GM12878 (cell line): Measurements from ENCODE around the gene BCL2.

Experiments used
- CREB1 ChIP-seq: IDR thresholded peaks from 2 replicates; pipeline ENCODE4 v1.6.1; 2012; ENCODE audit warnings: low read depth, mild to moderate bottlenecking, inconsistent platforms
- ETV6 ChIP-seq, 2 experiments: fragments of 450-650 bp in 1 of 2; IDR thresholded peaks in 1 of 2; conservative IDR thresholded peaks in 1 of 2; 2 replicates each; pipeline ENCODE4 v1.6.1; 2014; ENCODE audit warnings: antibody characterized with exemption in 1 of 2, borderline replicate concordance in 1 of 2, low read depth in 1 of 2, mild to moderate bottlenecking in 1 of 2, moderate library complexity in 1 of 2
- NFIC ChIP-seq: IDR thresholded peaks from 2 replicates; pipeline ENCODE4 v1.6.1; 2012; ENCODE audit warnings: low read depth, mild to moderate bottlenecking, inconsistent platforms, low read length, moderate library complexity
- POLR2A ChIP-seq: IDR thresholded peaks from 2 replicates; pipeline ENCODE4 v1.6.1; 2011; ENCODE audit warnings: low read depth, mild to moderate bottlenecking, low read length
- POLR2AphosphoS5 ChIP-seq: IDR thresholded peaks from 2 replicates; pipeline ENCODE4 v1.6.1; 2011; ENCODE audit warnings: mild to moderate bottlenecking, low read length, inconsistent platforms
- RFX5 ChIP-seq: IDR thresholded peaks from 2 replicates; pipeline ENCODE4 v1.6.1; 2011; ENCODE audit warnings: low read depth, low read length, improper control_type of control experiment
- SMC3 ChIP-seq: IDR thresholded peaks from 2 replicates; pipeline ENCODE4 v1.6.1; 2011; ENCODE audit warnings: low read length, improper control_type of control experiment, borderline replicate concordance
- SRF ChIP-seq, 2 experiments: IDR thresholded peaks; 2 replicates each; pipeline ENCODE4 v1.6.1; 2011; ENCODE audit warnings: low read depth in 2 of 2, low read length in 2 of 2, mild to moderate bottlenecking in 1 of 2, moderate library complexity in 1 of 2
- ZBTB11 ChIP-seq: fragments of 450-650 bp; formaldehyde crosslinking; IDR thresholded peaks from 2 replicates; pipeline ENCODE4 v1.5.0; 2022; ENCODE audit warnings: mild to moderate bottlenecking, missing genetic modification characterization
- ZNF217 ChIP-seq: fragments of 450-650 bp; IDR thresholded peaks from 2 replicates; pipeline ENCODE4 v1.6.1; 2017; ENCODE audit warnings: antibody characterized with exemption, mild to moderate bottlenecking
- TF ChIP-seq, protein P1 (sequence below), 3 experiments: IDR thresholded peaks in 2 of 3; conservative IDR thresholded peaks in 1 of 3; 2 replicates each; pipeline ENCODE4 v1.5.1; 2011; ENCODE audit warnings: low read depth in 3 of 3, low read length in 3 of 3, mild to moderate bottlenecking in 3 of 3, control low read depth in 2 of 3, moderate library complexity in 2 of 3, inconsistent platforms in 1 of 3, mixed read lengths in 1 of 3; ENCODE audit not compliant: control insufficient read depth in 2 of 3, insufficient read depth in 1 of 3; ENCODE audit errors: extremely low read depth in 1 of 3
- TF ChIP-seq, protein P2 (sequence below): IDR thresholded peaks from 2 replicates; pipeline ENCODE4 v1.6.1; 2012; ENCODE audit warnings: low read depth, low read length, improper control_type of control experiment

GRCh38 chr18:63083020-63083531 is 236.5 kb downstream of the BCL2 start:
- TF ChIP-seq, protein P1, sequence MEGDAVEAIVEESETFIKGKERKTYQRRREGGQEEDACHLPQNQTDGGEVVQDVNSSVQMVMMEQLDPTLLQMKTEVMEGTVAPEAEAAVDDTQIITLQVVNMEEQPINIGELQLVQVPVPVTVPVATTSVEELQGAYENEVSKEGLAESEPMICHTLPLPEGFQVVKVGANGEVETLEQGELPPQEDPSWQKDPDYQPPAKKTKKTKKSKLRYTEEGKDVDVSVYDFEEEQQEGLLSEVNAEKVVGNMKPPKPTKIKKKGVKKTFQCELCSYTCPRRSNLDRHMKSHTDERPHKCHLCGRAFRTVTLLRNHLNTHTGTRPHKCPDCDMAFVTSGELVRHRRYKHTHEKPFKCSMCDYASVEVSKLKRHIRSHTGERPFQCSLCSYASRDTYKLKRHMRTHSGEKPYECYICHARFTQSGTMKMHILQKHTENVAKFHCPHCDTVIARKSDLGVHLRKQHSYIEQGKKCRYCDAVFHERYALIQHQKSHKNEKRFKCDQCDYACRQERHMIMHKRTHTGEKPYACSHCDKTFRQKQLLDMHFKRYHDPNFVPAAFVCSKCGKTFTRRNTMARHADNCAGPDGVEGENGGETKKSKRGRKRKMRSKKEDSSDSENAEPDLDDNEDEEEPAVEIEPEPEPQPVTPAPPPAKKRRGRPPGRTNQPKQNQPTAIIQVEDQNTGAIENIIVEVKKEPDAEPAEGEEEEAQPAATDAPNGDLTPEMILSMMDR (IDR thresholded peaks at IDR 0.05 in 2 of 3, conservative IDR thresholded peaks at IDR 0.05 in 1 of 3; ENCODE audit: control insufficient read depth in 2 of 3, extremely low read depth in 1 of 3, insufficient read depth in 1 of 3, low read depth in 3 of 3, low read length in 3 of 3), result no peak
- TF ChIP-seq SRF (IDR thresholded peaks at IDR 0.05; ENCODE audit: low read depth in 2 of 2, low read length in 2 of 2), result no peak
- TF ChIP-seq ETV6 (conservative IDR thresholded peaks at IDR 0.05 in 1 of 2, IDR thresholded peaks at IDR 0.05 in 1 of 2; ENCODE audit: borderline replicate concordance in 1 of 2, low read depth in 1 of 2), result no peak
- no peak for TF ChIP-seq ZBTB11 (CRISPR knock-in tag)
- no peak for TF ChIP-seq POLR2AphosphoS5
- TF ChIP-seq ZNF217, result no peak
- no peak for TF ChIP-seq NFIC
- TF ChIP-seq SMC3, result no peak
- TF ChIP-seq RFX5, result no peak
- TF ChIP-seq, protein P2, sequence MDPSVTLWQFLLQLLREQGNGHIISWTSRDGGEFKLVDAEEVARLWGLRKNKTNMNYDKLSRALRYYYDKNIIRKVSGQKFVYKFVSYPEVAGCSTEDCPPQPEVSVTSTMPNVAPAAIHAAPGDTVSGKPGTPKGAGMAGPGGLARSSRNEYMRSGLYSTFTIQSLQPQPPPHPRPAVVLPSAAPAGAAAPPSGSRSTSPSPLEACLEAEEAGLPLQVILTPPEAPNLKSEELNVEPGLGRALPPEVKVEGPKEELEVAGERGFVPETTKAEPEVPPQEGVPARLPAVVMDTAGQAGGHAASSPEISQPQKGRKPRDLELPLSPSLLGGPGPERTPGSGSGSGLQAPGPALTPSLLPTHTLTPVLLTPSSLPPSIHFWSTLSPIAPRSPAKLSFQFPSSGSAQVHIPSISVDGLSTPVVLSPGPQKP, result no peak
- TF ChIP-seq POLR2A, result no peak
- TF ChIP-seq CREB1, result no peak
